ENCODE results near the gene BHMT2.

- no peak for TF ChIP-seq TAF1 (IDR thresholded peaks at IDR 0.05; ENCODE audit: borderline replicate concordance, low read depth, low read length)
- no peak for TF ChIP-seq POLR2AphosphoS5 (IDR thresholded peaks at IDR 0.05; ENCODE audit: low read depth, low read length)
These were observed 49.9 kb downstream of the BHMT2 start for GRCh38 chr5:79119486-79119885.
